HG03139 (cell line): Measurements from ENCODE around the gene TOR4A.
"Not testable (repeated sequence)": the region's sequence is repeated elsewhere in the genome, so short reads cannot be mapped to it uniquely, and the experiment has no call there.

Experiments used
- ATAC-seq: cut with Tn5 transposase; IDR thresholded peaks from one replicate; pipeline ENCODE4 v1.9.1; 2021; ENCODE audit not compliant: unreplicated experiment

TOR4A gene

DNA sequence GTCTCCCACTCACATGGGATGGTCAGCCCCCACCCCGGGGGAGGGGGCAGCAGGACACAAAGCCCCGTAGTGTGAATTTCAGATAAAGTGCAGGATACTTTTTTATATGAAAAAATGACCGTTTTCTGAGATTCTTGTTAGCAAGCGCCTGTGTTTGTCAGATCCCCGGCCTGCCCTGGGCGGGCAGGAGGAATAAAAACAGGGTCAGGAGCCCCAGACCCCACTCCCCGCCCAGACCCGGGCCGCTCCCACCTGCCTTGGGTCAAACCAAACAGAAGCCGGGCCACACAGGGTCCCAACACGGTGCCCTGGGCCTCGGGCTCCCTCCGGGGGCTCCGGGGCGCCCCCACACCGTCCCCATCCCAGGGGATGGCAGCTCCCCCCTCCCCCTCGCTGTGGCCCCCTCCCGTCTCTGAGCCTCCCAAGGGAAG is 38.1 kb downstream of the TOR4A start:
- no peak for ATAC-seq

DNA sequence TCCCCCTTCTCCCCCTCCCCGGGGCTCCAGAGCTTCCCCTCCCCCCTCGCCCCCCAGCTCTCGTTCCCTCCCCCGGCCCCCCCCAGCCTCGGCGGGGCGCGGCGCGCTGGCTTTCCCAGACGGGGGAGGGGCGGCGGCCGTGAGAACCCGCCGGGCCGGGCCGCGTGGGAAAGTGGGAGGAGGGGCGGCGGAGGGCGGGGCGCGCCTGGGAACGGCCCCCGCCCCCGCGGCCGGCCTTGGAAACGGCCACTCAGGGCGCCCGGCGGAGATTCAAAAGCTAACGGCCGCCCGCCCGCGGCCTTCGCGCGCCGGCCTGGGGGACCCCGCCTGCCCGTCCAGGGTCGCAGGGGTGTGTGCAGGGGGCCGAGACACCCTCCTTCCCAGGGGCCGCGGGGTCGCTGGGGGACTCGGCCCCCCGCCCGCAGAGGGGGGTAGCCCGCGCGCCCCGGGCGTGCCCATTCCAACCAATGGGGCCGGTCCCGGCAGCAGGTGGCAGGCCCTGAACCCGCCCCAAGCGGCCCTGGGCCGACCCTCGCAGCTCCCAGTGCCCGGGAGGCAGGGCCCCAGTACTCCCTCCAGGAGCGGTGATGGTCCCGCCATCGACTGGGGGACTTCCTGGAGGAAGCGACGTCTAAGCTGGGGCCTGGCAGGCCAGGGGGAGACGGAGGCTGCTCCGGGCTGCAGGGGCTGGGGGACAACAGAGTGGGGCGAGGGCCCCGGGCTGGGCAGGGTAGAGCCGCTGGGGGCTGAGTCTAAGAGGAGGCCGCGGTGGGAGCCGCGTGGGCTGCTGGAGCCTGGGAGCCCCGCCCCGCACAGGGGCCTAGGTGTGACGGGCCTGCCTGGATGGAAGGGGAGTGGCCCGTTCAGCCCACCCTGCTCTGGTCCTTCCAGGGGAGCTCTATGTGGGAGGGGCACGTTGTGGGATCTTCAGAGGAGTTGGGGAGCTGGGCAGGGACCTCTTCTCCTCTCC is 38.8 kb downstream of the TOR4A start:
- no peak for ATAC-seq

DNA sequence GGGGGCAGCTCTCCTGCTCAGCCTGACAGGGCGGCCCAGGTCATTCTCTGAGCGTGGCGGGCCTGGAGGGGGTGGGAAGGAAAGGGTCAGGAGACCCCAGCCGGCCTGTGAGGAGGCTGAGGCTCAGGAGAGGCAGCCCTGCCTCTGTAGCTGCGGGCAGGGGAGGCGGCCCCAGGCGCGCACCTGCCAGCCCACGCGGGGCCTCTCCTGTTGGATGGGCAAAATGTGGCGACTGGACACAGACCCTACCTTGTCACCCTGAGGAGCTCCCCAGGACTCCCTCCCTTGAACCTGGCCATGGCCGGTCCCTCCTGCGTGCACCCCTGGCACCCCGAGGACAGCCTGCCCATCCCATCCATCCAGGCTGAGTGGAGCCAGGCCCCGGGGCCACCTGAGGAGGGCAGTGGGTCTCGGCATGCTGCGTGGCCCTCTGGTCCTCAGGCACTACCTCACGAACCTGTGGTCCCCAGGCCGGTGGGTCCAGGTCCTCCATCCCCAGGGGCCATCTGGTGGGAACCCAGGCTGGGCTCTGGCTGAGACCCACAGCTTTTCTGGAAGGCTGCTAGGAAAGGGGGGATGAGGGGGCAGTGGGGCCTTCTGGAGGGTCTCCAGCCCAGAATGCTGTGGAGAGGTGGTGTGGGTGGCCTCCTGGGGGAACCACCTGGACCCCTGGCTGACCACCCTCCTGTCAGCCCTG is 39.6 kb downstream of the TOR4A start:
- ATAC-seq: no peak

DNA sequence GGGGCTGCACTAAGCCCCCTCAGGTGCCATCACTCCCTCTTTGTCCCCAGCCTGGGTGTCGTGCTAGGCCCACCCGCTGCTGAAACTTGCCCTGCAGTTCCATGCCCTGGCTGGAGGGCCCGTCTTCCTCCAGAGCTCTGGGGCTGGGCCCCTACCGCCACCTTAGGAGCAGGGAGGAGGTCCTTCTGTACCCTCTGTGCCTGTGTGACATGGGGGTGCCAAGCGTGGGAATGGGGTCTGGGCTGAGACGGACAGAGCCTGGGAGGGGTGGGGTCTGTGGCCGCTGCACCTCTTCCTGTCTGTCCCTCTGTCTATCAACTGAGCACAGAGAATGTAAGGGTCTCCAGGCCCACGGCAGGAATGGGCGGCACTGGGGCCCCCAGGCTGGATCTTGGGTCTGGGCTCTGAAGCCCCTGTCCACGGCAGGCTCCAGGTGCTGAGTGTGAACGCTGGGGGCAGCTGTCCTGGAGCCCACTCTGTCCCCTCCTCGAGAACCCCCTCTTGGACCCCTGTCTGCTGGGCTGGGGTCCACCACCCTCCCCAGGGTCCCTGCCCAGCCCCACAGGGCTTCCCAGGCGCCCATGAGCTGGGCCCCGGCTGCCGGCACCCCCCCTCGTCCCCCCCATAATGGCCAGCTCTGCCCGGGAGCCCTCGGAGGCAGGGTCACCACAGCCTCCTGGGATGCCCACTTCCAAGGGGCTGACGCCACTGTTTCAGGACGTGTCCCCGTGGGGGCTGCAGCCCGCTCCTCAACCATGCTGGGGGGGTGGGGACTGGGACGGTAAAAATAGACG is 40.4 kb downstream of the TOR4A start:
- ATAC-seq: no peak

DNA sequence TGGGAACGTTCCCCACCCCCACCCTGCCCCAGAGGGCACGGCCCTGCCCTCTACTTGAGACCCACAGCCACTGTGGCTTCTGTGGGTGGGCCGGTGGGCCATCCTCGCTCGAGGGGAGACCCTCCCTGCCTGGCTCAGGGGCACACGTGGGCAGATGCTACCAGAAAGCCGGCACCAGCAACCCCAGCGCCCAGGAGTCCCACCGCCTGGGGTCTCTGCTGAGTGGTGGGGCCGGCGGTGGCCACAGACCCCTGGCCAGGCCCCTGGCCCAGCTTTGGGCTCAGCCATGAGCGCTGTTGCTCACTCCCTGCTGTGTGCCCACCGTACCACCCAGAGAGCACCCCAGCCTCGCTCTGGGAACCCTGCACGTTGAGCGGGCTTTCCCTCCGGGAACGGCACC is 41.1 kb downstream of the TOR4A start:
- ATAC-seq: no peak

DNA sequence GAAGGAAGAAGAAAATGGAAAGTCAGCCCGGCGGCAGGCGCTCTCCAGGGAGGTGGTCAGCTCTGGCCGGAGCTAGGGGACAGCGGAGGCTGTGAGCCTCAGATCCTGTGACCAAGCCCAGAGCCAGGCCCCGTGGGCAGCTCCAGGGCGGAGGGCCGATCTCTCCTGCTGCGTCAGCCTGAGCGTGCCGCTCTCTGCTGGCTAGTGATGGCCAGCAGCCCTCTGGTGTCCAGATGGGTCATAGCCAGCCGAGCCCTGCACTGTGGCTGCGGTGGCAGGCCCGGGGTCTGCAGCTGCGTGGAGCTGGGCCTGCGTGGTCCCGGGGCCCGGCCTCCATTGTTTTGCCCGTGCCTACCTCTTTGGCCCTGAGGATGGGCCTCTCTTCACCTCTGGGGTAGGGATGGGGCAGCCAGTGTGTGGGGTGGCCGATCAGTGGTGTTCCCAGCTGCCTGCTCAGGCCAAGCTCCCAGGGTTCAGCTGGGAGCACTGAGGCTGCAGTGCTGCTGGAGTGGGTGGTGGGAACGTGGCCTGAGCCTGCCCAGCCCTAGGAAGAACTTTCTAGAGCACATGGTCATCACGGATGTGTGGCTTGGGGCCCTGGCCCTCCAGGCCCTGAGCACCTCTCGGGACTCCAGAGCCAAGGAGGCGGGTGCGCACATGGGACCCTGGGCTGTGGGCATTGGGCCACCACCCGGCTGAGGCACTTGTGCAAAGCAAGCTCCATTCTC is 41.6 kb downstream of the TOR4A start:
- no peak for ATAC-seq

DNA sequence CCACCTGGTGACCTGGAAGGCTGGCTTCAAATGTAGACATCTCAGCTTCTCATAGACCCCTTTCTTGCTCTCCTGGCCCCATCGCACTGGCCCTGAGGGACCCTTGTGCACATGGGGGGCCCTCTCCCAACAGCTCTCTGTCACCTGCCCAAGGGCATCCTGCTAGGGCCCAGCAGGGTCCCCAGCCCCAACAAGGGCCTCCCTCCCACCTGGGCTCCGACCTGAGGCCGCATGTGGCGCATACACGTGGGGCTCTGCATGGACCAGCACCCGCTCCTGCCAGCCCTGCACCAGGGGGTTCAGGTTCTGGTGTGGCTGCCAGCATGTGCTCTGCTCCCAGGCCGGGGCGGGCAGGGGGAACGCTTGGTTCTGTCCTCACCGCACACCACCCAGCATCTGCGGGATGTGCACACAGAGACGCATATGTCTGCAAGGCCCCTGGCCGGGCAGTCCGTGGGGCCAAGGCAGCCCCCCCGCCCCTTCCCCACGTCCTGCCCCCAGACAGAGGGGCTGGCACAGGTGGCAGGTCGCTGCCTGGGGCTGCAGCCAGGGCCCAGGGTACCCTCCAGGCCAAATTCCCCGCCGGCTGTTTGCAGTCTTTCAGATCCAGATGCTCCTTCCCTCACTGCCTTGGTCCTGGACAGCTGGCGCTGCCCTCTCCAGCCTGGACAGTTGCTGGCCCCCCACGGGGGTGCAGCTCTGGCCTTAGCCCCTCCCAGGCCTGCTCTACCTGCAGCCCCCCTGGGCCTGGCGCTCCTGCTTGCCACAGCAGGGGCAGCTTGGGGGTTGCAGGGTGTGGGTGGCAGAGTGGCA is 42.4 kb downstream of the TOR4A start:
- no peak for ATAC-seq

DNA sequence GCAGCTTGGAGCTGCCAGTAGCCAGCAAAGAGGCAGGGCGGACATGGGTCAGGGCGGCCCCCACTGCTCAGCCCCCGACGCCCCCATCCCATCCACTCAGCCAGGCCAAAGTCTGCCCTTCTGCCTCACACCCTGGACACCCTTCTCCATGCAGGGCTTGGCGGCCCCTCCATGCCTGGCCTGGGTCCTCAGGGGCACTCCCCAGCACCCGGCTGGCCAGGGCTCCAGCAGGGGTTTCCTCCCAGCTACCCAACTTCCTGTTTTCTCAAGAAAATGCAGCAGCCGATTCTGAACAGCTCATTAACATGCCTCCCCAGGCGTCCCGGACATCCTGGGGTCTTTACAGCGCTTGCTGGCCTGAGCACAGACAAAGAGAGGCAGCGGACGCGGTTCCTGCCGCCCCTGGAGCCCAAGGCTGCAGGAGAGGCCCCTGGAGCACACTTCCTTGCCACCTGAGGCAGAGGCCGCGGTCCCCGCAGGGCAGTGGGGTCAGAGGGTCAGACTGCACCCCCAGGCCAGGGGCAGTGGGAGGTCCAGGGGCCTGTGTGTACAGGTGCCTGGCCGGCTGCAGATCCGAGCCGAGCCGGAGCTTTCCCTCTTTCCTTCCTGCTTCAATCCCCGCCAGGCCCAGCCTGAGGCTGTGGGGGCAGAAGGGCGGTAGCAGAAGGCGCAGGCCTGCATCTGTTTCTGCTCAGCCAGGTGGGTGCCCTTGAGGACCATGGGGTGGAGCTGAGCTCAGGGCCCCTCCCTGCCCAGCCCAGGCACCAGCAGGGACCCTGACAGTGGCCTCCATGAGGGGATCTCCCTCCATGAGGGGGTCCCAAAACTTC is 43.2 kb downstream of the TOR4A start:
- no peak for ATAC-seq

DNA sequence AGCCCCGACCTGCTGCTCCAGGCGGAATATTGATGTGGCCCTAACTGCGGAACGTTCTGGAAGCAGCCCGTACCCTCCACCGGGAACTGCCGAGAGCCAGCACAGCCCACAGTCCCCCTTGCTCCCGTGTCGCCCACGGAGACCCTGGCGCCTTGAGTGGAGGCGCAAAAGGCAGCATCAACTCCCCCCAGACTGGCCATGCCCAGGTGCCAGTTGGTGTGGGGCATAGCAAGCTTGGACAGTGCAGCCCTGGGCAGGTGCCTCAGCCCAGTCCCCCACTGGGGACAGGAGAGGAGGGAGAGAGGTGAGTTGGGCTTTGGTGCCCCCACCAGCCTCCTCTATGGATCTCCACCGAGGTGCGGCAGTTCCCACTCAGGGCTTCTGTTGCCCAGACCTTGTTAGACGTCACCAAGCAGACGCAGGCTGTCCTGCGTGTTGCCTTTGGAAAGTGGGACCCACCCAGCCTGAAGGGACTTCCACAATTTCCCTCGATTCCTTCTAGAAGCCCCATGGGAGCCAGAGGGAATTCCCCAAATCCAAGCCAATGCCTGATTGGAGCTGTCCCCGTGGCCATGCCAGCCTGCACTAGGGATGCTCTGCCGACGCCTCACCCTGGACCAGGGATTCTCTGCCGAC is 44.3 kb downstream of the TOR4A start:
- no peak for ATAC-seq

DNA sequence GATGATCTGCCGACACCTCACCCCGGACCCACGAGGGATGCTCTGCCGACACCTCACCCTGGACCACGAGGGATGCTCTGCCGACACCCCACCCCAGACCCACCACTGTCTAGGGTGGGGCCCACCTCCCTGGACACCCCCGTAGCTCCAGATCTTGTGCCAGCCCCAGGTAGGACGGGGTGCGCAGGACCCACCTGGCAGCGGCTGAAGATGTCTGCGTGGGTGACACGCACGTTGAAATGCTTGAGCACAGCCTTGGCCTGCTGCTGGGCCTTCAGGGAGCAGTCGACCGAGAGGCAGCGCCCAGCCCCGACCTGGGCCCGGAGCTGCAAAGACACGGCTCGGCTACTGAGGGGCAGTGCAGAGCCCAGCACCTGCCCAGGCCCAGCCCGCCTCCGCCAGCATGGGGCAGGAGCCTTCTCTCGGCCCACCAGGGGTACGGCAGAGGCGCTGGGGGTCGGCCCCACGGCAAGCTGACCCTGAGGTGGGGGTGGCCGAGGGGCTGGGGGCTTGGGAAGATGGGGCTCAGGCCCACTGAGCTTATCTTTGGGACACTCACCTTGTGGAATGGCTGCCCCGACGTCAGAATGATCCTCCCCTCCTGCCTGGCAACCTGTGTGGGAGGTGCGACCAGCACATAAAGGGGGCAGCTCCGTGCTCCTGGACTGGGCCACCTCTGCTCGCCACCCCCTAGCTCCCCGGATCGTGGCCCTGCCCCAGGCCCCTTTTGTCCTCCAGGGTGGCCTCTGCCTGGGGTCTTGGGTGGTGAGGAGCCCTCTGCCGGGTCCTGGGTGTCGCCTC is 46.2 kb downstream of the TOR4A start:
- ATAC-seq: no peak

DNA sequence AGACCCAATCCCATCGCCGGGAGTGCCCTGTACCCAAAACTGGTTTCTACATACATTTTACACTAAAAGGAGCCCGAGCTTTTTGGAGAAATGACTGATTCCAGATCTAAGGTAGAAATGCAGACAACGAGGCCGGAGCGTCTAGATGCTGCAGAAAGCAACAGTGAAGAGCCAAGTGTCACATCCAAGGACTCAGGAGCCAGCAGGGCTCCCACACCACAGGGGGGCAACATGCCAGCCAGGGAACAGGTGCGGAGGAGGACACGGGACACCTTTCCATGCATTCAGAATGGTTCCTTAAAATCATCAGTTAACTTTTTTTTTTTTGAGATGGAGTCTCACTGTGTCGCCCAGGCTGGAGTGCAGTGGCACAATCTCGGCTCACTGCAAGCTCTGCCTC is 47.6 kb downstream of the TOR4A start:
- no peak for ATAC-seq

DNA sequence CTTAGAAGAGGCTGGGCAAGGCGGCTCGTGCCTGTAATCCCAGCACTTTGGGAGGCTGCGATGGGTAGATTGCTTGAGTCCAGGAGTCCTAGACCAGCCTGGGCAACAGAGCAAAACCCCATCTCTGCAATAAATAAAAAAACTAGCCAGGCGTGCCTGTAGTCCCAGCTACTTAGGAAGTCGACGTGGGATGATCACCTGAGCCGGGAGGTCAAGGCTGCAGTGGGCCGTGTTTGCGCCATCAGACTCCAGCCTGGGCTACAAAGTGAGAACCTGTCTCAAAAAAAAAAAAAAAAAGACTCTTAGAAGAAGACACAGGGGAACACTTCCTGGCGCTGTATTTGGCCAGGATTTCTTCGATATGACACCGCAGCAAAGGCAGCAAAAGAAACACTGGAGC is 48.3 kb downstream of the TOR4A start:
- ATAC-seq: no peak

DNA sequence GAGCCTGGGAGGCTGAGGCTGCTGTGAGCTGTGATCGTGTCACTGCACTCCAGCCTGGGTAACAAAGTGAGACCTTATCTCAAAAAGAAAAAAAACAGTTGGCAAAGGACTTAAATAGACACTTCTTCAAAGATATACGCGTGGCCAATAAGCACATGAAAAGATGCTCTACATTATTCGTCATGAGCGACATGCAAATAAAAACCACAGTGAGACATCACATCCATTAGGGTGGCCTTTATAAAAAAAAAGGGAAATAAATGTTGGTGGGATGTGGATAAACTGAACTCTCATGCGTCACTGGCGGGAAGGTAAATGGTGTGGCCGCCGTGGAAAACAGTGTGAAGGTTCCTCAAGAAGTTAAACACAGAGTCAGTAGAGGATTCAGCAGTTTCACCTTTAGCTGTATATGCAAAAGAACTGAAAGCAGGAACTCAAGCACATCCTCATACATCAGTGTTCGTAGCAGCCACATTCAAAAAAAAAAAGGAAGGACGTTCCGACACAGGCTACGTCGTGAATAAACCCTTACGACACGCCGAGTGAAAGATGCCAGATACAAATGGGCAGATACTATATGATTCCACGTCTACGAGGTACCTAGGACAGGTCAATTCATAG is 49.0 kb downstream of the TOR4A start:
- ATAC-seq: no peak

DNA sequence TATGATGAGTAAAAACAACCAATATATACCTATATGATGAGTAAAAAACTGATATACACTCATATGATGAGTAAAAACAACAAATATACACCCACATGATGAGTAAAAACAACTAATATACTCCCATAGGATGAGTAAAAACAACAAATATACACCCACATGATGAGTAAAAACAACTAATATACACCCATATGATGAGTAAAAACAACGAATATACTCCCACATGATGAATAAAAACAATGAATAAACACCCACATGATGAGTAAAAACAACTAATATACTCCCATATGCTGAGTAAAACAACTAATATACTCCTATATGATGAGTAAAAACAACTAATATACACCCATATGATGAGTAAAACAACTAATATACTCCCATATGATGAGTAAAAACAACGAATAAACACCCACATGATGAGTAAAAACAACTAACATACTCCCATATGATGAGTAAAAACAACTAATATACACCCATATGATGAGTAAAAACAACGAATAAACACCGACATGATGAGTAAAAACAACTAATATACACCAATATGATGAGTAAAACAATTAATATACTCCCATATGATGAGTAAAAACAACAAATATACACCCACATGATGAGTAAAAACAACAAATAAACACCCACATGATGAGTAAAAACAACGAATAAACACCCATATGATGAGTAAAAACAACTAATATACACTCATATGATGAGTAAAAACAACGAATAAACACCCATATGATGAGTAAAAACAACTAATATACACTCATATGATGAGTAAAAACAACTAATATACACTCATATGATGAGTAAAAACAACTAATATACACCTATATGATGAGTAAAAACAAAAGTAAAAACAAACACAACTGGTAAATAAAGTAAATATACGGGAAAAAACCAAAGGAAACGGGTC is 50.4 kb downstream of the TOR4A start:
- not testable (repeated sequence) for ATAC-seq

DNA sequence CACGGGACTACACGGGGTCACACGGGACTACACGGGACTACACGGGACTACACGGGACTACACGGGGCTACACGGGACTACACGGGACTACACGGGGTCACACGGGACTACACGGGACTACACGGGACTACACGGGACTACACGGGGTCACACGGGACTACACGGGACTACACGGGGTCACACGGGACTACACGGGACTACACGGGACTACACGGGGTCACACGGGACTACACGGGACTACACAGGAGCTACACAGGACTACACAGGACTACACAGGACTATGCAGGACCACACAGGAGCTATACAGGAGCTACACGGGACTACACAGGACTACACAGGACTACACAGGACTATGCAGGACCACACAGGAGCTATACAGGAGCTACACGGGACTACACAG is 52.1 kb downstream of the TOR4A start:
- ATAC-seq: not testable (repeated sequence)

DNA sequence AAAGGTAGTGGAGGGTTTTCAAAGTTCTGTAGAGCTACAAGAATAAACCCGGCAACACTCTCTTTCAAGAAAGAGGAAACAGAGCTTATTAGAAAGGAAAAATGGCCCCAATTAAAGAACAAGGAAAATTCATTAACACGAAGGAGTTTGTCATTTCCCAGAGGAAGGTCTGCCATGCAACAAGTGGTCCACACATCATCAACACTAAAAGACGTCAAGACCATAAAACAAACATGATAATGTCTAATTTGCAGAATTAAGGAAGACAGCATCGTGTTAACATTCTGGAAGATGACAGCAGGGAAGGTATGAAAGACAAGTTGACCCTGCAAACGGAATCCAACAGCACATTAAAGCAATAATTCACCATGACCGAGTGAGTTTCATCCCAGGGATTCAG is 53.2 kb downstream of the TOR4A start:
- ATAC-seq: no peak
